Cardiac fibroblast (primary cell): ENCODE measurements around the gene TMEM121B.

Source experiments
- DNase-seq, 2 donors: peaks; one replicate each; pipeline versions ENCODE4 v3.0.0 to v3.0.0-alpha.2; 2010; ENCODE audit warnings: low read depth in 2 of 2
- H3K4me3 ChIP-seq, 2 donors: replicated peaks in 1 of 2; 1 replicate in 1 of 2; 2 replicates in 1 of 2; pipeline ENCODE4 v1.5.1; 2011; ENCODE audit warnings: low read depth in 2 of 2, low read length in 2 of 2, mild to moderate bottlenecking in 2 of 2, moderate library complexity in 1 of 2
- CTCF ChIP-seq: IDR thresholded peaks from one replicate; pipeline ENCODE4 v1.5.1; 2011; ENCODE audit warnings: low read depth, mild to moderate bottlenecking, low read length, inconsistent platforms

Gene TMEM121B

GRCh38 chr22:17103351-17103750 is 17.8 kb downstream of the TMEM121B start:
- no peak for DNase-seq
- no peak for TF ChIP-seq CTCF
- H3K4me3 ChIP-seq, result no peak overlapping the region

- no peak overlapping the region for H3K4me3 ChIP-seq
- DNase-seq, result peak in 1 of 2 donors; percentile 35
- no peak for TF ChIP-seq CTCF
These were observed 18.9 kb downstream of the TMEM121B start for GRCh38 chr22:17102297-17102667.

- H3K4me3 ChIP-seq, result no peak overlapping the region
- TF ChIP-seq CTCF, result no peak
- DNase-seq, result no peak
These were observed 19.5 kb downstream of the TMEM121B start for GRCh38 chr22:17101475-17102296.

GRCh38 chr22:17100621-17101020 is 20.5 kb downstream of the TMEM121B start:
- no peak for DNase-seq
- H3K4me3 ChIP-seq, result no peak overlapping the region
- no peak for TF ChIP-seq CTCF

GRCh38 chr22:17098379-17098819 is 22.8 kb downstream of the TMEM121B start:
- DNase-seq, result peak in 1 of 2 donors; percentile 27
- no peak for TF ChIP-seq CTCF
- no peak overlapping the region for H3K4me3 ChIP-seq

GRCh38 chr22:17097701-17098100 is 23.5 kb downstream of the TMEM121B start:
- no peak overlapping the region for H3K4me3 ChIP-seq
- TF ChIP-seq CTCF, result no peak
- no peak for DNase-seq
